ENCODE measurements around the gene CKAP2L.

DNA sequence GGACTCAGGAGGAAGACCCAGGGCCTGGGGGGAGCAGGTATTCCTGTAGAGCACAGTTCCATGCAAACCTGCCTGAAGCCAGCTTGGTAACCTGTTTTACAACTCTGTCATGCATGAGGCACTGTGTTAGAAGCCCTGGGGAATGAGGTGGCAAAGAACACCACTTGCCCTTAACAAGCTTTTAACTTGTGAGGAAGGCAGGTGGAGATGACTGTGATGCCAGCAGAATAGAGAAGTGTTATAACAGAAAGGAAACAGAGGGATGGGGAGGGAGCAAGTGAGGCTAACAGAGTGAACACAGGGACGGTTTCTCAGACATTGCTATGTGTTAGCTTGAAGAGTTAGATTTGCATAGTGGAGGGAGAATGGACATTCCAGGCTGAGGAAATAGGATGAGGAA is 31.4 kb upstream of the CKAP2L start:
- no peak for TF ChIP-seq EZH2 (IDR thresholded peaks at IDR 0.05; ENCODE audit: low read length, missing control alignments)
- no peak for TF ChIP-seq CTCF (conservative IDR thresholded peaks at IDR 0.05 in 1 of 2, IDR thresholded peaks at IDR 0.05 in 1 of 2; ENCODE audit: low read depth in 1 of 2, low read length in 2 of 2)
